Left ventricle myocardium inferior (tissue), 1 donor: ENCODE measurements around the gene PP2D1. TPM values are rescaled to one million over a fixed set of nuclear protein-coding genes. Genes with fewer than 3 reads are reported as not detected.
"Not testable (repeated sequence)": the region's sequence is repeated elsewhere in the genome, so short reads cannot be mapped to it uniquely, and the experiment has no call there.

ENCODE experiments used
- DNase-seq: peaks from one replicate; pipeline ENCODE4 v3.0.0-alpha.2; 2020
- H3K27ac ChIP-seq: fragments of 200-600 bp; replicated peaks from 2 replicates; pipeline ENCODE4 v1.8.0; 2021
- H3K27me3 ChIP-seq: fragments of 200-600 bp; 2 replicates; pipeline ENCODE4 v1.8.0; 2021; ENCODE audit warnings: low read depth
- H3K36me3 ChIP-seq: fragments of 200-600 bp; 2 replicates; pipeline ENCODE4 v1.8.0; 2021
- H3K4me1 ChIP-seq: fragments of 200-600 bp; 2 replicates; pipeline ENCODE4 v1.8.0; 2021
- H3K4me3 ChIP-seq: fragments of 200-600 bp; 2 replicates; pipeline ENCODE4 v1.8.0; 2021; ENCODE audit warnings: mild to moderate bottlenecking, moderate library complexity
- H3K9me3 ChIP-seq: fragments of 200-600 bp; replicated peaks from 2 replicates; pipeline ENCODE4 v1.8.0; 2021
- intact Hi-C: fragments of 100-400 bp; cut with micrococcal nuclease; formaldehyde crosslinking; loops from one replicate; pipeline ENCODE4 v1.11.0; 2022
- total RNA-seq: library from RNA; stranded (reverse); fragmentation: NEBNext Ultra II Directional; extraction: Animal tissue kit (Norgen Biotek cat#: 25700); gene quantifications from one replicate; pipeline ENCODE4 v1.2.1, GENCODE V29; 2021
- TF ChIP-seq, protein P1 (sequence below): fragments of 200-600 bp; IDR thresholded peaks from 2 replicates; pipeline ENCODE4 v1.8.0; 2021; ENCODE audit warnings: antibody characterized with exemption, mild to moderate bottlenecking, borderline replicate concordance
- donor health status: DM: no; HTN: yes; CAD: no; lungs with severe emphysema.

PP2D1 gene
- total RNA-seq, 1 donor from 2014 or later, result not detected

DNA sequence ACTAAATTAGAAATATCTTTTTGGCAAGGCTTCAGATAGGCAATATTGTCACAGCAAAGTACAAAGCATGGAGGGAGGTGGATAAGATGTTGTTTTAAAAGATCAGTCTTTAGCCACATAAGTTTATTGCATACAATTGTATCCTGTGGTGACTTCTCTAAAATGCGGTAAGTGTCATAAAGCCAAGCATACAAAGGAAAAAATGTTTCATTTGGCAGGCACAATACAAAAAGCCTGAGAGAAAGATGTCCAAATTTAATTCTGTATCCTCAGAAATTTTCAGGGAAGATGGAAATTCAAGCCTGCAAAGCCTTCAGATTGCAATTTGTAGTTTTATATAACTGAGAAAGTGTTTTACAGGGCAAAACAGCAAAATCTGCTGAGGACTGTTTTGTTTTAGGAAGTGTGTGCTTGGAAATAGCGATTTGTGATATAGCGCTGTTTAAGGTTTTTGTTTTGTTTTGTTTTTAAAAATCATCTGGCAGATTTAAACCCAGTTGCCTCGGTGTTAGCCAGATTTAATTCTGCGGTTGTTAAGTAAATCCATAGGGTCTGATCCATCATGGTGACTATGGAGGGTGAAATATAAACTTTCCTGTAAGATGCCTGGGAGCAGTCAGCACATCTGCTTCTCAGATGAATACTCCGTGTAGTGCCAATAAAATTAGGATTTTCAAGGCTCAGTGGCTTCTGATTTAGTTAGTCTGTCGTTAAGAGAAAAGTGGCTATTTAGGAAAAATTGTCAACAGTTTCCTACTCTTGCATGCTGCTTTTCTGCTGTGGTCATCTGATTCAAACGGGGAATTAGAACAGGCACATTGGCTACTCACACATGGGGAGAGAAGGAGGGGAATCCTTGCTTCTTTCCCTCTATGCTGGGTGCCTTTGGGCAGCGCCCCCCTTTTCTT is 36.2 kb upstream of the PP2D1 start:
- Histone ChIP-seq H3K4me3 (no peak overlapping the region), H3K27ac (peak overlapping the region; percentile 16), H3K36me3 (no peaks in the 10 kb centered on the region), H3K27me3 (no peaks in the 10 kb centered on the region), H3K4me1 (peaks cover 88% of the 10 kb centered on the region), H3K9me3 (no peaks in the 10 kb centered on the region)
- DNase-seq, result no peak
- intact Hi-C loops, result no loop called here
- TF ChIP-seq, protein P1, sequence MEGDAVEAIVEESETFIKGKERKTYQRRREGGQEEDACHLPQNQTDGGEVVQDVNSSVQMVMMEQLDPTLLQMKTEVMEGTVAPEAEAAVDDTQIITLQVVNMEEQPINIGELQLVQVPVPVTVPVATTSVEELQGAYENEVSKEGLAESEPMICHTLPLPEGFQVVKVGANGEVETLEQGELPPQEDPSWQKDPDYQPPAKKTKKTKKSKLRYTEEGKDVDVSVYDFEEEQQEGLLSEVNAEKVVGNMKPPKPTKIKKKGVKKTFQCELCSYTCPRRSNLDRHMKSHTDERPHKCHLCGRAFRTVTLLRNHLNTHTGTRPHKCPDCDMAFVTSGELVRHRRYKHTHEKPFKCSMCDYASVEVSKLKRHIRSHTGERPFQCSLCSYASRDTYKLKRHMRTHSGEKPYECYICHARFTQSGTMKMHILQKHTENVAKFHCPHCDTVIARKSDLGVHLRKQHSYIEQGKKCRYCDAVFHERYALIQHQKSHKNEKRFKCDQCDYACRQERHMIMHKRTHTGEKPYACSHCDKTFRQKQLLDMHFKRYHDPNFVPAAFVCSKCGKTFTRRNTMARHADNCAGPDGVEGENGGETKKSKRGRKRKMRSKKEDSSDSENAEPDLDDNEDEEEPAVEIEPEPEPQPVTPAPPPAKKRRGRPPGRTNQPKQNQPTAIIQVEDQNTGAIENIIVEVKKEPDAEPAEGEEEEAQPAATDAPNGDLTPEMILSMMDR, result no peak

DNA sequence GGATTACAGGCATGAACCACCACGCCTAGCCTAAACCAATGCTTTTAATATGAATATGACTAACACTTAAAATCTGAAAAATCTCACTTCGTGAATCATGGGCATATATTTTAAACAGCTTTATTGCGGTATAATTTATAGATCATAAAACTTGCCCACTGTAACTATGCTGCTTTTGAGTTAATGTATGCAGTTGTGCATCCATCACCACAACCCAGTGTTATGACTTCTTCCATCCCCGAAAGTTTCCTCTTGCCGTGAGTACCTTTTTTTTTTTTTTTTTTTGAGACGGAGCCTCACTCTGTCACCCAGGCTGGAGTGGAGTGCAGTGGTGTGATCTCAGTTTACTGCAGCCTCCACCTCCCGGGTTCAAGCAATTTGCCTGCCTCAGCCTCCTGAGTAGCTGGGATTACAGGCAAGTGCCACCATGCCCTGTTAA is 35.3 kb upstream of the PP2D1 start:
- peaks cover 90% of the 10 kb centered on the region for H3K4me1 ChIP-seq
- H3K36me3 ChIP-seq, result no peaks in the 10 kb centered on the region
- H3K27me3 ChIP-seq, result no peaks in the 10 kb centered on the region
- no peaks in the 10 kb centered on the region for H3K9me3 ChIP-seq
- TF ChIP-seq, protein P1, result no peak
- intact Hi-C loops, result no loop called here
- H3K27ac ChIP-seq, result peak overlapping the region; percentile 16
- DNase-seq, result no peak
- no peak overlapping the region for H3K4me3 ChIP-seq

DNA sequence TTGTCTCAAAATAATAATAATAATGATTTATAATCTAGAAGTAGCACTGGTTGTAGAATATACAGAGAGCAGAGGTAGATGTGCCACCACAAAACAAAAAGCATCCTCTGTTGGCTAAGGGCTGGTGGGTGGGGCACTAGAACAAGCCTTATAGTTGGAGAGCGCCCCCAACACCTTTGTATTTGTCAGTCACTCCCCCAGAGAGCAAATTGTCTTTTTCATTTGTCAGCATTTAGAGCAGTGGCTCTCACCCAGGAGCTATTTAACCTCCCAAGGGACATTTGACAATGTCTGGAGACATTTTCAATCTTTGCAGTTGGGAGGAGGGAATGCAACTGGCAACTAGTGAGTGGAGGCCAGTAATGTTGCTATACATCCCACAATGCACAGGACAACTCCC is 34.5 kb upstream of the PP2D1 start:
- peaks cover 91% of the 10 kb centered on the region for H3K4me1 ChIP-seq
- no peaks in the 10 kb centered on the region for H3K9me3 ChIP-seq
- TF ChIP-seq, protein P1, result no peak
- no peak overlapping the region for H3K27ac ChIP-seq
- H3K36me3 ChIP-seq, result no peaks in the 10 kb centered on the region
- DNase-seq, result no peak
- intact Hi-C loops, result no loop called here
- no peaks in the 10 kb centered on the region for H3K27me3 ChIP-seq
- H3K4me3 ChIP-seq, result no peak overlapping the region

DNA sequence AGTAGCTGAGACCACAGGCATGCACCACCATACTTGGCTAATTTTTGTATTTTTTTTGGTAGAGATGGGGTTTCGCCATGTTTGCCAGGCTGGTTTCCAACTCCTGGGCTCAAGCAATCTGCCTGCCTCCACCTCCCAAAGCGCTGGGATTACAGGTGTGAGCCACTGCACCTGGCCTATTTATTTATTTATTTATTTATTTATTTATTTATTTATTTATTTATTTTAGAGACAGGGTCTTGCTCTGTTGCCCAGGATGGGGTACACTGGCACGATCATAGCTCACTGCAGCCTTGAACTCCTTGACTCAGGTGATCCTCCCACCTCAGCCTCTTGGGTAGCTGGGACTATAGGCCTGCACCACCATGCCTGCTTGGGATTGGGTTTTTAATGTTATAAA is 33.1 kb upstream of the PP2D1 start:
- H3K9me3 ChIP-seq, intact Hi-C loops, H3K27me3 ChIP-seq, H3K4me3 ChIP-seq, H3K36me3 ChIP-seq, DNase-seq: not testable (repeated sequence)
- Histone ChIP-seq H3K27ac (peak overlapping the region; percentile 99), H3K4me1 (peaks cover 88% of the 10 kb centered on the region)

DNA sequence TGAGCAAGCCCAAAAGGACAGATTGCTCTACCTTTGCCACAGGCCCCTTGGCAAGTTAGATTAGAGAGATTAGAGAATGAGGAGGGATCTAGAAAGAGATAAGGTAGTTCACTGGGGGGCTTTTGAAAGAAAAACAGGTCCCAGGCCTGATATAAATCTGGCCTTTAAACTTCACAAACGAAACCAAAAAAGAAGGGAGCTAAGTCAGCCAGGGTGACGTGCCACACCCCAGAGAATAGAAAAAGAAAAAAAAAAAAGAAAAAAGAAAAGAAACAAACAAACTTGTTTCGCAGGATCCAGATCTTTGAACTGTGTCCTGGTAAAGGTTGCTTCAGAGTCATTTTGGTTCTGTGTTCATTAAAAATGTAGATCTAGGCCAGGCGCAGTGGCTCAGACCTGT is 31.8 kb upstream of the PP2D1 start:
- no peaks in the 10 kb centered on the region for H3K27me3 ChIP-seq
- peaks cover 91% of the 10 kb centered on the region for H3K4me1 ChIP-seq
- peak overlapping the region; percentile 52 for H3K4me3 ChIP-seq
- no peaks in the 10 kb centered on the region for H3K36me3 ChIP-seq
- TF ChIP-seq, protein P1, result no peak
- no peak for DNase-seq
- H3K27ac ChIP-seq, result peak overlapping the region; percentile 99
- H3K9me3 ChIP-seq, result no peaks in the 10 kb centered on the region
- intact Hi-C loops, result no loop called here

DNA sequence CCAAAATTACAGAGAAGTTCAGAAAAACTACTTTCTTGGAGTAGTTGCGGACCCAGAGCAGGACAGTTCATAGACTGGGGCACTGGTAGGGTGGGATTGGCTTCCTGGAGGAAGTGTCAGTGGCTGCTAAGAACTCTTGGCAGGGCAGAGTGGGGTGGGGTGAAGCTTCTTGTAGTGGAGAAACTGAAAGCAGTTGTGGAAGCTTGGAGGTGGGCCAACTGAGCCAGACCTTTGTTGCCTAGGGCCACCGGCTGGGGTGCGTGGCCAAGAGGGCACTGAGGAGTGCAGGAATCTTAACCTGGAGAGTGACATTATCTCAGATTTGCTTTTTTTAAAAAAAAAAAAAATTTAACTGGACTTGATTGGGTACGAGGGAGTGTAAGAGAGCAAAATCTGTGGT is 31.3 kb upstream of the PP2D1 start:
- H3K27ac ChIP-seq, result peak overlapping the region; percentile 99
- TF ChIP-seq, protein P1, result no peak
- H3K4me1 ChIP-seq, result peaks cover 91% of the 10 kb centered on the region
- DNase-seq, result peak; percentile 89
- H3K27me3 ChIP-seq, result no peaks in the 10 kb centered on the region
- H3K36me3 ChIP-seq, result no peaks in the 10 kb centered on the region
- intact Hi-C loops, result no loop called here
- no peaks in the 10 kb centered on the region for H3K9me3 ChIP-seq
- peak overlapping the region; percentile 52 for H3K4me3 ChIP-seq
